Activated B cell treated with CpG ODN at 0.5 μM for 24 hours (primary cell): ENCODE results near the gene SRGAP3. TPM values are rescaled to one million over a fixed set of nuclear protein-coding genes. Genes with fewer than 3 reads are reported as not detected.

Source experiments
- ATAC-seq: fragments of 200-7000 bp; cut with Tn5 transposase; one replicate; pipeline ENCODE4 v1.10.0; 2021; ENCODE audit warnings: low read depth, mild to moderate bottlenecking, moderate library complexity
- CTCF ChIA-PET: fragments of 350-600 bp; sonication (Branson Sonifier 250); formaldehyde crosslinking; loops from one replicate; lab custom pipeline; 2021; ENCODE audit warnings: antibody characterized with exemption; lab: Charles Lee
- POLR2A ChIA-PET: fragments of 350-600 bp; sonication (Branson Sonifier 250); formaldehyde crosslinking; loops from one replicate; lab custom pipeline; 2021; ENCODE audit warnings: antibody characterized with exemption; lab: Charles Lee
- DNase-seq: peaks from one replicate; pipeline ENCODE4 v3.0.0; 2022
- H3K27ac Mint-ChIP-seq: one replicate; pipeline ENCODE4 v1.8.0; 2020; ENCODE audit warnings: mixed read lengths
- H3K27me3 Mint-ChIP-seq: one replicate; pipeline ENCODE4 v1.8.0; 2021; ENCODE audit warnings: mixed read lengths
- H3K36me3 Mint-ChIP-seq: one replicate; pipeline ENCODE4 v1.8.0; 2021; ENCODE audit warnings: low read depth, mixed read lengths
- H3K4me1 Mint-ChIP-seq: one replicate; pipeline ENCODE4 v1.8.0; 2021; ENCODE audit warnings: mixed read lengths
- H3K4me3 Mint-ChIP-seq: one replicate; pipeline ENCODE4 v1.8.0; 2020; ENCODE audit warnings: mild to moderate bottlenecking, mixed read lengths
- H3K9me3 Mint-ChIP-seq: one replicate; pipeline ENCODE4 v1.8.0; 2020; ENCODE audit warnings: mixed read lengths
- CTCF ChIP-seq: fragments of 200-600 bp; IDR thresholded peaks from one replicate; pipeline ENCODE4 v1.8.0; 2022; ENCODE audit warnings: antibody characterized with exemption, mild to moderate bottlenecking
- intact Hi-C: fragments of 100-400 bp; cut with micrococcal nuclease; formaldehyde crosslinking; loops from one replicate; pipeline ENCODE4 v1.15.1; 2024
- total RNA-seq: library from RNA; stranded (reverse); gene quantifications from 2 replicates; pipeline ENCODE4 v1.2.3, GENCODE V29; 2022

Gene SRGAP3
- total RNA-seq, 1 donor from 2014 or later: 0.58 TPM

DNA sequence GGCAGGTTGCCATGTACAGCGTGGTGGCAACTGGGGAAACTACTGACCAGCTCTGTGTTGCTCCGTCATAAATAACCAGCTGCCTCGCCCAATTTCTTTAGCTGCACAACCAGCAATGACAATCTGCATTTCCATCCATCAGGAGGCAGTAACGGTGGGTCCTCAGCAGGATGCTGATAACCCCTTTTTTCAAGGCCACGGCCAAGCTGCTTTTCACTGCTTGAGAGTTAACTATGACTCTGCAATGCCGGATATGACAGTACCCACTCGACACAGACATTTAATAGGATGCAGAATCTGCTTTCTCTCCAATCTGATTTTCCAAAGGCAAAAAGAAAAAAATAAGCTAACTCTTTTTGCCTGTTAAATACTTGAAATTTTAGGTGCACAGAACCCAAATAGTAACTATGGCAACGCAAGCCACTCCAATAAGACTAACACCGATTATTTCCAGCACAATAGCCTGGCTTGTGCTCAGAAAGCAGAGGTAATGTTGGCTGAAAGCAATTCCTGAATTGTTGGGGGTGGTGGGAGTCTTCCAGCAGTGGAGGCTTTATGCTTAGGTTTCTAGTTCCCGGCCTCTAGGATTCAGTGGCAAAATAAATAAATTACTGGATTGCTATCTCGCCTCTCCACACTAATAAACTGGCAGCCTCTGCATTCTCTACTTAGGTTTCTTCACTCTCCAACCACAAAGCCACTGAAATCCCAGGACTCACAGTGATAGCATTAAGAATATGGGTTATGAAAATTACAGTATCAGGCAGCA lies 31.2 kb upstream of the SRGAP3 start:
- intact Hi-C loops: no loop called here
- Mint-ChIP-seq H3K9me3 (no peaks in the 10 kb centered on the region), H3K4me3 (no peak overlapping the region), H3K27me3 (peaks cover 8% of the 10 kb centered on the region), H3K4me1 (no peaks in the 10 kb centered on the region), H3K27ac (no peak overlapping the region), H3K36me3 (no peaks in the 10 kb centered on the region)
- no peak for TF ChIP-seq CTCF
- DNase-seq: no peak
- POLR2A ChIA-PET: no interaction called here
- CTCF ChIA-PET: no interaction called here
- no peak for ATAC-seq

GRCh38 chr3:9279966-9280365 lies 30.5 kb upstream of the SRGAP3 start:
- no peaks in the 10 kb centered on the region for H3K36me3 Mint-ChIP-seq
- H3K27me3 Mint-ChIP-seq: peaks cover 8% of the 10 kb centered on the region
- POLR2A ChIA-PET: no interaction called here
- H3K4me1 Mint-ChIP-seq: no peaks in the 10 kb centered on the region
- no peak for TF ChIP-seq CTCF
- H3K27ac Mint-ChIP-seq: no peak overlapping the region
- CTCF ChIA-PET: no interaction called here
- intact Hi-C loops: no loop called here
- no peaks in the 10 kb centered on the region for H3K9me3 Mint-ChIP-seq
- H3K4me3 Mint-ChIP-seq: no peak overlapping the region
- DNase-seq (no peak), ATAC-seq (no peak)

DNA sequence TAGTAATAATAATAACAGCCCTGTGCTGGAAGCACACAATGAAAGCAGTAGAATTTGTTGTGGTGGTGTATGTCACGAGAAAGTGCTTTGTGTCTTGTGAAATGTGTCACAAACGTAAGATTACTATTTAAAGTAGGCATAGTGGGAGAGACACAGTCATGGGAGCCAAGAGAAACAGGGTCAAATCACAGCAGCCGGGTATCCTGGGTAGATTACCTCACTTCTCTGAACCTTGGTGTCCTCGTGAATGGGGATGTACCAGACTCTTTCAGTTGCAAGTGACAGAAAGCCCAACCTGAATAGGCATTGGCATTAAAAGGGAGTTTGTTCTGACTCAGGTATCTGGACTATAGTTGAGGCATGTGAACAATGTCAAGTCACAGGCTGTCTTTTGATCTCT lies 29.1 kb upstream of the SRGAP3 start:
- POLR2A ChIA-PET: no interaction called here
- Mint-ChIP-seq H3K4me3 (no peak overlapping the region), H3K9me3 (no peaks in the 10 kb centered on the region), H3K36me3 (no peaks in the 10 kb centered on the region), H3K27ac (no peak overlapping the region), H3K27me3 (peaks cover 8% of the 10 kb centered on the region), H3K4me1 (no peaks in the 10 kb centered on the region)
- DNase-seq (no peak), ATAC-seq (no peak)
- CTCF ChIA-PET: no interaction called here
- intact Hi-C loops: no loop called here
- TF ChIP-seq CTCF: no peak

GRCh38 chr3:9278085-9278484 lies 28.6 kb upstream of the SRGAP3 start:
- POLR2A ChIA-PET: no interaction called here
- no peak for DNase-seq
- Mint-ChIP-seq H3K27ac (no peak overlapping the region), H3K36me3 (no peaks in the 10 kb centered on the region), H3K4me3 (no peak overlapping the region), H3K4me1 (no peaks in the 10 kb centered on the region), H3K9me3 (no peaks in the 10 kb centered on the region), H3K27me3 (peaks cover 8% of the 10 kb centered on the region)
- intact Hi-C loops: no loop called here
- TF ChIP-seq CTCF: no peak
- no peak for ATAC-seq
- CTCF ChIA-PET: no interaction called here

- TF ChIP-seq CTCF: no peak
- intact Hi-C loops: no loop called here
- Mint-ChIP-seq H3K36me3 (no peaks in the 10 kb centered on the region), H3K4me3 (no peak overlapping the region), H3K27ac (no peak overlapping the region), H3K4me1 (no peaks in the 10 kb centered on the region), H3K27me3 (peaks cover 11% of the 10 kb centered on the region), H3K9me3 (no peaks in the 10 kb centered on the region)
- ATAC-seq (no peak), DNase-seq (no peak)
- CTCF ChIA-PET: no interaction called here
- POLR2A ChIA-PET: no interaction called here
Observed at GRCh38 chr3:9276761-9277370, 27.4 kb upstream of the SRGAP3 start.
